Measurements from ENCODE around the gene CTXN3.

CTXN3 gene

DNA sequence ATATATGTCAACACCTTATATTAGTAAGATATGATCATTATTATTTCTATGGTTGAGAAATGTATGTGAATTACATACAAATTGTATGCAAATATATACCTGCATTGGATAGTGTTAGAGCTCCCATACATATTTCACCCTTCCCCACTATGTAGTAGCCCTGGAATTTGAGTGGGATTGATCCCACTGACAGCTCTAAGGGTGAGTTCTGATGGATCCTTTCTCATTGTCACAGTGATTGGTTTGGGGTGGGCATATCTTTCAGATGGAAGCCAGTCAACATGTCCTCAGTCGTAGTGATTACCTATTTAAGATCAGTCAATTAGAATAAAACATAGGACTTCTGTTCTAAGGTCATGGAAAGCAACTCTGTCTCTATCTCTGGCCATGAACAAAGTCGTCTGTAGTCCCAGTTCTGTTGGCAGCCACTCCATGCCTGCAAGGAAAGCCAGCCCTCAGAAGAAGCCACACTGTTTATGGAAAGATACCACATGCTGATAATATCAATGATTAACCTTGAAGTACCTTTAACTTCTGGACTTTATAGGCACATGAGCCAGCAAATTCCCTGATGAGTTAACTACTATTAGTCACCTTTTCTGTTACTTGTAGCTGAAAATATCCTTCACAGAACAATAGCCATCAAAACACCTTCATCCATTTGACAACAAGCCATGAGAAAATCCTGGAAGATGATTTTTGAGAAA, 49.2 kb downstream of the CTXN3 start:
- DNase-seq (ENCODE audit: low read depth): peak; percentile 62

- no peak for DNase-seq (ENCODE audit: low read depth)
These were observed 50.5 kb downstream of the CTXN3 start for GRCh38 chr5:127699416-127699815.

DNA sequence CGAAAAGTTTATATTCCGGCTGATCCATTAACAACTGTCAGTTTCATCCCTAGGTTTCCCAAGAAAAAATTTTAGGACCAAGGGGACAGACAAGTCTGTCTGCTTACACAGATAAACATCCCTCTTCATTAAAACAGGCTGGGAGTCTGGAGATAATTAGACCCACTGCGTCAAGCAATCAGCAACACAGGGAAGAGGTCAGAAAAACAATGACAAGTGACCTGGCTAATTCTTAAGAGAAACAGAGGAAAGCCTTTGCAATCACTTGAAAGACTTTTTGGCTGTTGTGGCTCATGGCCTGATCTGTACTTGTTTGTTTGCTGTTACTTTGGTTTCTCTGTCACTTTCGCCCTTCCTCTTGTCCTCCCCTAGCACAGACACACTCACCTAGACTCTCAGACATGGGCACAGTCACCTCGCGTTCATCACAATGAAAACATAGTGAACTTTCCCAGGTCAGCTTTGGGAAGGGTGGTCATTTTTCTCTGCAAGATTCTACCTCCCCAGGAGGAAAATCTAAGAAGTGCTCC, 51.4 kb downstream of the CTXN3 start:
- no peak for DNase-seq (ENCODE audit: low read depth)

DNA sequence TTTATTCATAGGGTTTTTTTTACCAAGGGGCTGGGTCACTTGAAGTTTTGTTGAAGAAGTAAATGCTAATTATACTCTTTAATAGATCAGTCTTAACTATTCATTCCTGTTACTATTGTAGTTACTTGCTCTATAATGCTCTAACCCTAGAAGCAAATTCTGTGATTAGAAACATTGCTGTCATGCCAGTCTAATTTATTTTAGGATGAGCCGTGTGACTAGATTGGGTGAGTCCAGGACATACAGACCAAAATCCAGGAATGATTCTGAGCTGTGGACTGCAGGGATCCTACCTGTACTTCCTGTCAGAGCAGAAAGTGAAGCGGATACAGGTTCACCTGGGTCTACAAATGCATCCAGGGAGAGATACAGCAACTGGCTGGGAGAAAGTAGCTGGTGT, 53.6 kb downstream of the CTXN3 start:
- DNase-seq (ENCODE audit: low read depth): no peak

GRCh38 chr5:127702926-127703561, 54.2 kb downstream of the CTXN3 start, which contains the start of gene CCDC192:
TSS of gene CCDC192 (plus strand) at chr5:127703391. CDS start at chr5:127703446, 55 bp downstream.
- DNase-seq (ENCODE audit: low read depth): no peak

- DNase-seq (ENCODE audit: low read depth): peak; percentile 87
These were observed 56.4 kb downstream of the CTXN3 start for GRCh38 chr5:127705120-127705892.

DNA sequence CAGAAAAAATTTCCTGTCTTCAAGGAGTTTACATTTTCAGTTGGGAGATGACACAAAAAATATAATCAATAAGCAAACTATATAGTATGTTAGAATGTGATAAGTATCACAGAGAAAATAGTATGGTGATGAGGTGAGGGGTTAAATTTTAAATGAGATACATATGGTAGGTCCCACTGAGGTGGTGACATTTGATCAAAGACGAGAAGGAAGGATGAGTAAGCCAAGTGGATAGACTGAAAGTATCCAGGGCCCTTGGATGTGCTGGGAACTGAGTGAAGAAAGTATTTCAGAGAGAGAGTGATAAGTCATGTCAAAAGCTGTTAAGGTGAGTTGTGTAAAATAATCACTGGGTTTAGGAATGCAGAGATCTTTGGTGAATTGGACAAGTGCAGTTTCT, 57.8 kb downstream of the CTXN3 start:
- DNase-seq (ENCODE audit: low read depth): no peak

DNA sequence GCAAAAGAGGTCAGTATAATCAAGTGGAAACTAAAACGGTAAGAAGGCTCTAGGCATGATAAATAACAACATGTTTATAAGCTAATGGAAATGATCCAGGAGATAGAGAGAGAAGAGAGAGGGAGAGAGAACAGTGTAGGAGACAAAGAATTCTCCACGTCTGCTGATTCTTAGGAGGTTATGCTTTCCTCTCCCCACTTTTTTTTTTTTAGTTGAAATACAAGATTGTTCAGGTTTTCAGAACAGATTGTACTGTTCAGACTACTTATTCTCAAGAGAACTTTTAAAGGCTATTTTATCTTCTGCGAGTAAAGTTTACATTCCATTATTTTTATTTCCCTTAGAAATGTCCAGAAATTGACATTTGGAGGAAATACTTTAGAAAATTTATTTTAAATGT, 58.3 kb downstream of the CTXN3 start:
- DNase-seq (ENCODE audit: low read depth): no peak

Data from iris pigment epithelial cell (primary cell).